ENCODE results near the gene CLDN22. TPM values are rescaled to one million over a fixed set of nuclear protein-coding genes. Genes with fewer than 3 reads are reported as not detected.

CLDN22 gene
- total RNA-seq (2014; rRNA removed; shearing (Covaris generic)): not detected in 2 replicates
- 0.32 TPM in 1 of 2 replicates, not detected in the other for polyA plus RNA-seq (2014; cell fraction: nucleus; rRNA removed)

DNA sequence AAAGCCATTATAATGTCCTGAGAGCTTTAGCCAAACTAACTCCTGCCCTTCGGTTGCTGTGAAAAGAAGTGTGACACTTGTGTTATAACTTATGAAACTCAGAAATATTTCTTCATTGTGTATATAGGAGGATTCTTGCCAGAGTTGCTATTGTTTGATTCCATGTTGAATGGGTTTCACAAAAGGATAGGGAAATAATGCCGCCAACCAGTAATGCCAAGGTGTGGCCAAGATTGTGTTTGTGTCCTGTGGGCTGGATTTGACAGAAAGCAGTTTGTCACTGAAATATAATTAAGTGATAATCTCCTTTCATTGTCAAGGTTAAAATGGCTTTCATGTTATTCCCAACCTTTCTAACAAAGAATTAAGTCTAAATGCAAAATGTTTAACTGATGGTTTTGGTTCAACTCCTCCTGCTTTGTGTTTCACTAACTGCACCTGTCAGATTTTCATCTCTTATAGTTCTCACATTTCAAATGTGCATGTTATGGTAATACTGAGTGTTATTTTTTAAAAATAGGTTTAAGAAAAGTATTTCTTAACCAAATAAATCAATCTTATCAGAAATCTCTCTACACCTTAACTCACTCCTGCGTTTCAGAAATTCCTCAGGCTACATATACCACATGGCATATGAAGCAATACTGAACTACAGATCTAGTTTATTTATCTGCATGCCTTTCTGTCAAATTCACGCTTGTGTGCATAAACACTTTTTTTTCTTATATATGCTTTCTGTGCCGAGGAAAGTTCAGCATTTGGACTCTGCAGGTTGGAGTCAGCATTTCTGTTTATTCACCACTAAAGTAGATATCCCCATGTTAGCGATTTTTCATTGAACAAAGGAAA lies at the start of gene CLDN22:
Gene CLDN22 (minus strand): TSS at position 66 of the 849 bp plus-strand sequence. CDS start 58 bp downstream, at position 8.
- DNase-seq (ENCODE audit: extremely low read depth, low read depth): no peak

DNA sequence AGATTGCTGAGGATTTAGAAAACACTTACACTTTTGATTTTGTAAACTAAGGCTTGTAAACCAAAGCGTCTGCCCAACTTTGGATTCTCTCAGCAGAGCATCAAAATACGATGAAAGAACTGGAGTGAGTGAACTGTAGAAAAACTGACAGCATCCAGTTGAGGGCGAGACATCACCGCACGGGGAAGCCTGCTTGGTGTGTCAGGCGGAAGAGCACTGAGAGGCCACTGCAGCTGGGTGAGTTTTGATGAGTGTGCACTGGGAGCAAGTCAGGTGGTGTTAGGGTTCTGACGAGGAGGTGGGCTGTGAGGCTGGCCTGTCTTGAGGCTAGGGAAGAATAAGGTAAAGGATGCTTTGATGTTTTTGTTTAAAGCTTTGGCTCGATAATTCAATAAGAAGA lies 49.0 kb upstream of the CLDN22 start:
- no peak for DNase-seq (ENCODE audit: extremely low read depth, low read depth)

DNA sequence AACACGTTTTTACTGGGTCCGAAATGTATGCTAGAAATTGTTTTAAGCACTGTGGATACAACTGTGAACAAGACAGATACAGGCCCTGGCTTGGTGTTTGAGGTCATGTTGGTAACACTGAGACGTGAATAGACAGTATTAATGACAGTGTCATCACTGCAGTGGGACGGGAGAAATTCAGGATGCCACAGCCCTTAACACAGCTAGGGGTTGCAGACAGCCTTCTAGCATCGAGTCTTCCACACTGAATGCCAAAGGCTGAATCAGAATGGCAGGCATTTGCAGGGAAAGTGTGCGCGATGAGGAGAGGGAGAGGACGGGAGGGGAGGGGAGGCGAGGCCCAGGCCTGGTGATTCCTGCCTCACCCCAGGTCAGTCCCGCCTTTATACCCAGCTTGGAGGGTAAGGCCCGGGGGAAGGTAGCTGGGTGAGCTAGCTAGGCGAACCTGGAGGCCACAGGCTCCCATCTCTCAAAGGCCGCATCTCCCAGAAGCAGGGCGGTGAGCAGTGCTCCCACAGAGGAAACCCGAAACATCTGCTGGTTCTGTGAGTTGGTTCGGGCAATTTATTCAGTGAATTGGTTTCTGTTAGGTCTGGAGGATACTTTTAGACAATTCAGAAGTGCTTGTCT lies 46.2 kb upstream of the CLDN22 start:
- DNase-seq (ENCODE audit: extremely low read depth, low read depth): no peak

DNA sequence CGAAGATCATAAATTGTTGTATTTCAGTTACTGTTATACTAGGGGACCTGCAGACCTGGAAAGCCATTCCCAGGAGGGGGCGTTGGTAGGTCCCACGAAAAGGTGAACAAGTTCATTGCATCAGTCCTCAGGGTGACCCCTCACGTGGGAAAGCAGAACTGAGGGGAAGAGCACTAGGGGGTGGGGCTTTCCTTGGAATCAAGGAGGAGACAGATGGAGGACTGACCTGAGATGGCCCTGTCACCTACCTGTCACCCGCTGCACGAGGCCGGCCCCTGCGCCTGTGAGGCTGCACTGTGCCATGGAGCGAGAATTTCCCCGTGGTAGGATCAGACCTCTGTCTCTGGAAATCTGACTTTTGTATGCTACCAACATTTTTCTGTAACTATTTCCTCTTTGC lies 43.9 kb upstream of the CLDN22 start:
- no peak for DNase-seq (ENCODE audit: extremely low read depth, low read depth)

- no peak for DNase-seq (ENCODE audit: extremely low read depth, low read depth)
These were observed 43.0 kb upstream of the CLDN22 start for GRCh38 chr4:183362916-183363542.

DNA sequence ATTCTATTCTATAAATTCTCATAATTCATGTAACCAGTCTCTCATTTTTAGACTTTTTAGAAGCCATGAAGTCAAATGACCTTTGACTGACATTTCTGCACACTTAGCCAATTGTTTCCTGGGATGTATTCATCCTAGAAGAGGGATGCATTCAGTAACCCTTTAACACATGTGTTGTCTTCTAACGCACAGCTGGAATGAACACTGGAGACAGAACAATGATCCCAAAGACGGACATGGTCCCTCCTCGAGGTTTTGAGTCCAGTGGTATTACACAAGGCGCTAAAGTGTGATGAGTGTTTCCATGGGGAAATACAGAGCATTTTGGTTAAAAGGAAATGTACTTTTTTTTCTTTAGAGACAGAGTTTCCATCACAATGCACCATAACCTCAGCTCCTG lies 42.0 kb upstream of the CLDN22 start:
- no peak for DNase-seq (ENCODE audit: extremely low read depth, low read depth)

GRCh38 chr4:183360161-183360919 lies 40.3 kb upstream of the CLDN22 start:
- DNase-seq (ENCODE audit: extremely low read depth, low read depth): no peak

- no peak for DNase-seq (ENCODE audit: extremely low read depth, low read depth)
These were observed 38.2 kb upstream of the CLDN22 start for GRCh38 chr4:183358215-183358755.

DNA sequence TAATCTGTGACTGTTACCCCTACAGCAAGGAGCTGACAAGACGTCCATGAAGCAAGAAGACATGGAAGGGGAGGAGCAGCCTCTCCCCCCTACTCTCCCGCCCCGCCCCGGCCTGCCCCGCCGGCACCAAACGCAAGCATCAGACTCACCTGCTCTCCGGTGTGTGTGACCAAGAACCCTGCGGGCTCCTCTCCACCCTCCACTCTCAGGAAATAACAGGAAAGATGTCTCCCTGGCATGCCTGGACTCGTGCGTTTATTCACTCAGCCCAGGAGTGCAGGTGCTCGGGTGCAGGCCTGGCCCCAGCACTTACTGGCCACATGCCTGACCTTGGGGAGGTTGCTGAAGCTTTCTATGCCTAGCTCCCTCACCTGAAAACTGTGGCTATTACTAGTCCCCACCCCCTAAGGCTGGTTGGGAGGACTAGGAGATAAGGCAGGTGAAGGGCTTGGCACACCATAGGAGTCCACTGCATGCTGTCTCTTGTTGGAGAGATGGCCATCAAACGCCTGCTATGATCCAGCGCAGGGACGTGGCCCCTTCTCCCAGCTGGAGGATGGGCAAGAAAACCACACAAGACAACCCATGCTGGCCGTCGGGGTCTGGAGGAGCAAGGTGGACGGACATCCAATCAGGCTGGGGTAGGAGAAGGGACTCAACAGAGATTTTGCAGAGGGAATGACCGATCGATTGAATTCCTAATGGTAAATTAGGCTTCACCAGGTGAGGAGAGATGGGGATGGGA lies 37.0 kb upstream of the CLDN22 start:
- no peak for DNase-seq (ENCODE audit: extremely low read depth, low read depth)

DNA sequence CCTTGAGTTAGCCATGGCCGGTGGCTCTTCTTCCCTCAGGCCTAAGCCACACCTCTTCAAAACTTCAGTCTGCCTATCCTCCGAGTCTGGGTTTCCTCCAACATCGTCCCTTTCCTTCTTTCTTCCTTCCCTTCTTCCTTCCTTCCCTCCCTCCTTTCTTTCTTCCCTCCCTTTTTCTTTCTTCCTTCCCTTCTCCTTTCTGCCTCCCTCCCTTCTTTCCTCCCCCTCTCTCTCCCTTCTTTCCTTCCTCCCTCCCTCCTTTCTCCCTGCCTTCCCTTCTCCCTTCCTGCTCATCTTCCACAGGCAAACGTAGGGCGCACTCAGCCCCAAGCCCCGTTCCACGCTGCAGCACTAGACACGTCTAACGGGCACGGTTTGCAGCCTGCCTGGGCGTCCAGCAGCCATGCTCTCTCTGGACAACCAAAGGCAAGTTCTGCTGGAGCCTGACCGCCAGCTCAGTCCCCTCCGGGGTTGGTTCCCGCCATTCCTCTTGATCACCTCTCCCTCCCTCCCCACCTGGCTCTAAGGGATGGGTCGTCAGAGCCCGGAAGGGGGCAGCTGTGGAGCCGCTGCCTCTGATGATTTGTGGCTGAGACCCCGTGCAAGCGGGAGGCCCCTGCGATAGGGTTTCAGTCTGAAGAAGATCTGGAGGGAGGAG lies 36.2 kb upstream of the CLDN22 start:
- no peak for DNase-seq (ENCODE audit: extremely low read depth, low read depth)

DNA sequence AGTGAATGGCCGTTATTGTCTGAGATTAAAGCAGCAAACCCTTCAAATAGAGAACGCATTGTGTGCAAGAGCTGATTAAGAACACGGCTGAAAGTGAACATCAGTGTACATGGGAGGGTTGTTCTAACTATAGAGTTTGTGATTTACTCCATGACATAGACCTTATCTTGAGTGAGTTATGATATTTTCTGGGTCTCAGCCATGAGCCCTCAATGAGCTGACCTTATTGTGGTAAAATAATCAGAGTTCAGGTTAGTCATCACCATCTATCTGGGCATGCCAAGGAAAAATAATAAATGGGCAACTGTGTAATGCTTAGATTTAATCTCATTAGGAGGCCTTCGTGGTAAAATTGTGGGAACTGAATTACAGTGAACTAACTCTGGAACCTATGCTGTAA lies 35.3 kb upstream of the CLDN22 start:
- no peak for DNase-seq (ENCODE audit: extremely low read depth, low read depth)

DNA sequence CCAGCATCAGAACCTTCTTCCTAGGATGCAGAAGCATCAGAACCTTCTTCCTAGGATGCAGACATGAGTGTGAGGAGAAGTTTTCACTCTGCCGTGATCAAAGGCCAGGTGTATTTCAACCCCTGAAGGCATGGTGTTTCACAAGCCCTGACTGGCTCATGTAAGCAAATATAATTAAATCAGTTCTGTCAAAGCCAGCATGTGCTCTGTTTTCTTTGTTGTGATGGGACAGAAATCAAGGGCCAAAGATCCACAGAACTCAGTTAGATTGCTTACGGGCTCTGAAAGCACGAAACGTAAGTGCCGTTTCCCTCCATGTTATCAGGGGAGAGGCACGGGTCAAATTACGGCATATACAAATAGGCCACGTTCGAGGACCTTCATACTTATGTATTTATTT lies 34.1 kb upstream of the CLDN22 start:
- no peak for DNase-seq (ENCODE audit: extremely low read depth, low read depth)

DNA sequence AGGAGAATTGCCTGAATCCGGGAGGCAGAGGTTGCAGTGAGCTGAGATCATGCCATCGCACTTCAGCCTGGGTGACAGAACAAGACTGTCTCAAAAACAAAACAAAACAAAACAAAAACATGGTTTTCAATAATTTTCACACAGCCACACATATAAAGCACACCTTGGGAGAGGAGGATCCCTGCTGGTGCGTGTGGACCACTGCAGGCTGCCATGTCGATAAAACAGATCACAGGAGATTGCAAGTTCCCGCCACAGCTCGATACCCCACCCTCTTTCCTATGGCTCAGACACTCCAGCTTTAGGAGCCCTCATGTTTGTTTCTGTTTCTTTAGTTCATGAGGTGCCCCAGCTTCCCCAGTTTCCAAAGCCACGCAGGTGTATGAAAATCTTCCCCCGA lies 33.5 kb upstream of the CLDN22 start:
- no peak for DNase-seq (ENCODE audit: extremely low read depth, low read depth)

- no peak for DNase-seq (ENCODE audit: extremely low read depth, low read depth)
These were observed 32.5 kb upstream of the CLDN22 start for GRCh38 chr4:183352546-183352945.

DNA sequence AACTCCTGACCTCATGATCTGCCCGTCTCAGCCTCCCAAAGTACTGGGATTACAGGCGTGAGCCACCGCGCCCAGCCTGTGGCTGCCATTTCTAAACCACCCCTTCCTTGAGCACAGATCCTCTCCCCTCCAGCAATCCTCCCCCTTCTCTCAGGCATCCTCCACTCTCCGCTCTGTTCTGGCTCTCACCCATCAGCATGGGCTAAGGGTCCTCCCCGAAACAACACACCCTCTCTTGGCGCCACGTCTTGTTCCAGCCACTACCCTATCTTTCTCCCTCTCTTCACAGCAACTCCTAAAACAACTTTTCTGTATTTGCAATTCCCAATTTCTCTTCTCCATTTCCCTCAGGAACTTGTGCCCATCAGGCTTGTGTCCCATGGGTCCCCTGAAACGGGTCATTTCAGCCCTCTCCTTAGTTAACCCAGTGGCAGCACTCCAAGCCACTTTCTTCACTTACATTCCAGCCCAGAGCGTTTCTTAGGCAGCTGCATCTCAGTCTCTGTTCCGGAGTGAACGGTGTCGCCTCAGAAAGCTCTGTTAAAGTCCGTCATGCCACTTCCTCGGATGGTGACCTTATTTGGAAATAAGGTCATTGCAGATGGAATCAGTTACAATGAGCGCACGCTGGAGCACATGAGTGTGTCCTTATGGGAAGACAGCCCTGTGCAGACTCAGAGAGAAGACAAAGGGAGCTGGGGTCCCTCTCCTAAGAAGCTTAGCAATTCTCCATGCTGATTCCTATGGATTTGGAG lies 30.4 kb upstream of the CLDN22 start:
- DNase-seq (ENCODE audit: extremely low read depth, low read depth): no peak

- DNase-seq (ENCODE audit: extremely low read depth, low read depth): no peak
These were observed 29.6 kb upstream of the CLDN22 start for GRCh38 chr4:183349673-183350072.

GRCh38 chr4:183348706-183349659 lies 28.9 kb upstream of the CLDN22 start:
- DNase-seq (ENCODE audit: extremely low read depth, low read depth): no peak

All from NCI-H460 (cell line).